ENCODE results near the gene APBA2.

The APBA2 gene

GRCh38 chr15:29050870-29051269, 165.1 kb downstream of the APBA2 start (continued):
- TF ChIP-seq FEZF1 (tag by site-specific recombination; IDR thresholded peaks at IDR 0.05) (no peak), KLF8 (tag by site-specific recombination; IDR thresholded peaks at IDR 0.05) (no peak), PBX3 (CRISPR knock-in tag; IDR thresholded peaks at IDR 0.05) (no peak)

- TF ChIP-seq ZNF585B (tag by site-specific recombination; IDR thresholded peaks at IDR 0.05) (no peak), ZSCAN5A (tag by site-specific recombination; IDR thresholded peaks at IDR 0.05) (no peak), ZNF354C (tag by site-specific recombination; IDR thresholded peaks at IDR 0.05; ENCODE audit: borderline replicate concordance, low read depth) (no peak), ZBTB10 (tag by site-specific recombination; IDR thresholded peaks at IDR 0.05) (no peak), ZNF140 (tag by site-specific recombination; IDR thresholded peaks at IDR 0.05) (no peak), ZNF157 (tag by site-specific recombination; IDR thresholded peaks at IDR 0.05) (no peak), ZNF433 (tag by site-specific recombination; IDR thresholded peaks at IDR 0.05; ENCODE audit: low read depth) (no peak), MYNN (tag by site-specific recombination; IDR thresholded peaks at IDR 0.05; ENCODE audit: borderline replicate concordance) (no peak), ZNF18 (tag by site-specific recombination; IDR thresholded peaks at IDR 0.05) (no peak), MEIS1 (CRISPR knock-in tag; IDR thresholded peaks at IDR 0.05; ENCODE audit: borderline replicate concordance) (no peak), ZNF223 (tag by site-specific recombination; IDR thresholded peaks at IDR 0.05) (no peak), ZNF426 (tag by site-specific recombination; IDR thresholded peaks at IDR 0.05) (no peak)
- no peak overlapping the region for H3K4me3 ChIP-seq (ENCODE audit: low read depth, low read length)
- no peaks in the 10 kb centered on the region for H3K9me3 ChIP-seq (ENCODE audit: control insufficient read depth, insufficient read depth, low read depth, low read length)
- no peaks in the 10 kb centered on the region for H3K4me1 ChIP-seq (ENCODE audit: control insufficient read depth, insufficient read depth, low read length)
- ChIA-PET POLR2A (no interaction called here), CTCF (interaction anchor here (0.6 kb wide), 1 partner anchor 51 kb away, joined by 4 read pairs; no protein-coding TSS in a partner anchor)
- H3K27ac ChIP-seq (ENCODE audit: extremely low read depth, low read depth, low read length), result no peak overlapping the region
- H3K36me3 ChIP-seq (ENCODE audit: control insufficient read depth in 2 of 2, insufficient read depth in 1 of 2, low read length in 2 of 2), result no peaks in the 10 kb centered on the region
These were observed 165.6 kb downstream of the APBA2 start for GRCh38 chr15:29051422-29051821.

- POLR2A ChIA-PET, result no interaction called here
- Histone ChIP-seq H3K4me3 (ENCODE audit: low read depth, low read length) (no peak overlapping the region), H3K27ac (ENCODE audit: extremely low read depth, low read depth, low read length) (no peak overlapping the region), H3K4me1 (ENCODE audit: control insufficient read depth, insufficient read depth, low read length) (no peaks in the 10 kb centered on the region), H3K9me3 (ENCODE audit: control insufficient read depth, insufficient read depth, low read depth, low read length) (no peaks in the 10 kb centered on the region), H3K36me3 (ENCODE audit: control insufficient read depth in 2 of 2, insufficient read depth in 1 of 2, low read length in 2 of 2) (no peaks in the 10 kb centered on the region)
- CTCF ChIA-PET, result no interaction called here
- TF ChIP-seq MZF1 (tag by site-specific recombination; IDR thresholded peaks at IDR 0.05; ENCODE audit: borderline replicate concordance) (no peak), MYNN (tag by site-specific recombination; IDR thresholded peaks at IDR 0.05; ENCODE audit: borderline replicate concordance) (no peak), PRDM10 (tag by site-specific recombination; IDR thresholded peaks at IDR 0.05) (no peak), HOXD13 (CRISPR knock-in tag; IDR thresholded peaks at IDR 0.05; ENCODE audit: borderline replicate concordance) (no peak), ZBTB48 (tag by site-specific recombination; IDR thresholded peaks at IDR 0.05) (no peak), ZNF274 (IDR thresholded peaks at IDR 0.05; ENCODE audit: low read length) (no peak), ZNF274 (tag by site-specific recombination; IDR thresholded peaks at IDR 0.05; ENCODE audit: borderline replicate concordance) (no peak), ZNF302 (tag by site-specific recombination; IDR thresholded peaks at IDR 0.05; ENCODE audit: low read depth) (no peak)
These were observed 167.2 kb downstream of the APBA2 start for GRCh38 chr15:29053006-29053405.
